OCI-LY7 (cell line): Measurements from ENCODE around the gene MAP4. TPM values are rescaled to one million over a fixed set of nuclear protein-coding genes. Genes with fewer than 3 reads are reported as not detected.
"Not testable (repeated sequence)": the region's sequence is repeated elsewhere in the genome, so short reads cannot be mapped to it uniquely, and the experiment has no call there.

Experiments used
- BruUV-seq: library from RNA; stranded (reverse); fragments of 400-500 nt; replicated peaks from 2 replicates; lab custom pipeline; 2021; lab: Mats Ljungman, UMichigan
- CTCF ChIA-PET: fragments of 300-600 bp; sonication (Branson Sonifier 250); formaldehyde crosslinking; loops from one replicate; lab custom pipeline; 2022; ENCODE audit warnings: antibody characterized with exemption; ENCODE audit not compliant: unreplicated experiment; lab: Charles Lee
- POLR2A ChIA-PET: fragments of 300-600 bp; sonication (Branson Sonifier 250); formaldehyde crosslinking; loops from one replicate; lab custom pipeline; 2022; ENCODE audit warnings: antibody characterized with exemption; lab: Charles Lee
- DNase-seq: peaks from one replicate; pipeline ENCODE4 v3.0.0-alpha.2; 2015; ENCODE audit warnings: low spot score
- H2AFZ ChIP-seq: fragments of 200-600 bp; sonication (generic), shearing (Covaris generic); 2 replicates; pipeline ENCODE4 v1.6.1; 2014; ENCODE audit warnings: mild to moderate bottlenecking, antibody characterized with exemption, low read length, moderate library complexity
- H3K27ac ChIP-seq: fragments of 200-600 bp; sonication (generic); 2 replicates; pipeline ENCODE4 v1.5.1; 2014; ENCODE audit warnings: mixed run types, low read depth, mild to moderate bottlenecking, moderate library complexity, low read length, inconsistent platforms; ENCODE audit not compliant: poor library complexity, severe bottlenecking
- H3K36me3 ChIP-seq: fragments of 200-600 bp; sonication (generic); 2 replicates; pipeline ENCODE4 v1.6.1; 2014; ENCODE audit warnings: mild to moderate bottlenecking, antibody characterized with exemption, low read length, moderate library complexity, mixed read lengths; ENCODE audit not compliant: insufficient read depth
- H3K4me1 ChIP-seq: fragments of 200-600 bp; sonication (generic); 2 replicates; pipeline ENCODE4 v1.5.1; 2014; ENCODE audit warnings: mild to moderate bottlenecking, low read length; ENCODE audit not compliant: insufficient read depth, poor library complexity, severe bottlenecking
- H3K4me2 ChIP-seq: fragments of 200-600 bp; sonication (generic); 2 replicates; pipeline ENCODE4 v1.6.1; 2014; ENCODE audit warnings: mild to moderate bottlenecking, low read length
- H3K4me3 ChIP-seq: fragments of 200-600 bp; sonication (generic); 2 replicates; pipeline ENCODE4 v1.5.1; 2014; ENCODE audit warnings: mild to moderate bottlenecking, low read depth, low read length; ENCODE audit not compliant: poor library complexity, severe bottlenecking
- H3K79me2 ChIP-seq: fragments of 200-600 bp; sonication (generic); 2 replicates; pipeline ENCODE4 v1.6.1; 2016; ENCODE audit warnings: low read depth, mild to moderate bottlenecking, low read length, moderate library complexity, mixed read lengths; ENCODE audit not compliant: insufficient read depth
- H3K9me2 ChIP-seq: fragments of 200-600 bp; sonication (generic); 2 replicates; pipeline ENCODE4 v1.6.1; 2016; ENCODE audit warnings: mild to moderate bottlenecking, low read length, mixed read lengths; ENCODE audit not compliant: insufficient read depth
- H3K9me3 ChIP-seq: fragments of 200-600 bp; sonication (generic); 2 replicates; pipeline ENCODE4 v1.6.1; 2014; ENCODE audit warnings: mild to moderate bottlenecking, mixed run types, low read length, mixed read lengths
- H4K20me1 ChIP-seq: fragments of 200-600 bp; sonication (generic); 2 replicates; pipeline ENCODE4 v1.6.1; 2014; ENCODE audit warnings: mild to moderate bottlenecking, antibody characterized with exemption, low read length, moderate library complexity, mixed read lengths; ENCODE audit not compliant: insufficient read depth
- EZH2phosphoT487 ChIP-seq: fragments of 200-600 bp; sonication (generic); IDR thresholded peaks from 2 replicates; pipeline ENCODE4 v1.6.1; 2018; ENCODE audit warnings: low read depth, borderline replicate concordance, mild to moderate bottlenecking, mixed run types, antibody characterized with exemption, low read length, moderate library complexity, mixed read lengths
- intact Hi-C: fragments of 100-400 bp; cut with micrococcal nuclease; formaldehyde crosslinking; loops from one replicate; pipeline ENCODE4 v1.10.0; 2022; ENCODE audit not compliant: unreplicated experiment
- total RNA-seq, 2 experiments: library from RNA; depleted of rRNA in 1 of 2; stranded (reverse); fragments of >200 nt in 1 of 2; shearing (Covaris generic) in 1 of 2; gene quantifications; 2 replicates each; pipeline ENCODE4 v1.2.3, GENCODE V29; 2014 to 2022
- TF ChIP-seq, protein P1 (sequence below): fragments of 200-600 bp; sonication (generic); conservative IDR thresholded peaks from 2 replicates; pipeline ENCODE4 v1.5.1; 2014; ENCODE audit warnings: mild to moderate bottlenecking, antibody characterized with exemption, low read length, moderate library complexity, mixed read lengths

MAP4 gene
- total RNA-seq, 2 experiments from 2014 or later, result 26.1 to 78.4 TPM

DNA sequence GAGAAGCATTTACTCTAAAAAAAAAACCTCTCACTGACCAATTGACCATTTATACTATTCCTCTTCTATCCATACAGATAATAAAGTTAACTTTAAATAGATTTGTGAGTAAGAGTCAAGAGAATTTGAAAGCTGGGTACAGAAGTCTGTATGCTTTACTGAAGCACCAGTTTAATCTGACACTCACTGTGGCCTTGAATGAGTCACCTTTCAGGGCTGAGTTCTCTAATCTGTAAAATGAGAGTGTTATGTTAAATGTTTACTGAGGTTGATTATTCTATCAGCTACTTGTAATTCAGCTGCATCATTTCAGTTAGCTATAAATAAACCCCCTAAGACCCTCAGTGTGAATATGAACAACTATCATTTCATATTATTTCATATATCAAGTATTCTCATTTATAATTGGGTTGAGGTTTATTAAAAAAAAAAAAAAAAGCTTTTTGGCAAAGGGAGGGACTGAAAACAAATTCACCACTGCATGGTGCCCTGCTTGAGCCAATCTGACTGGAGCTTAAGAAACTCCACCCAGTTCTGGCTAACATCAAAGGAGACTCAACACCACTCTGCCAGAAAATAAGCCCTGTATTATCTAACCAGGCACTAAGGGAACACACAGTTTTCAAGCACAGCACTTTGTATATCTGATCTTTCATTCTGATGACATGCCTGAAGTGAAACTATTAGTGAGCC, 2.8 kb downstream of the MAP4 start:
- Histone ChIP-seq H3K27ac (no peak overlapping the region), H3K4me2 (no peak overlapping the region), H3K79me2 (no peaks in the 10 kb centered on the region)

DNA sequence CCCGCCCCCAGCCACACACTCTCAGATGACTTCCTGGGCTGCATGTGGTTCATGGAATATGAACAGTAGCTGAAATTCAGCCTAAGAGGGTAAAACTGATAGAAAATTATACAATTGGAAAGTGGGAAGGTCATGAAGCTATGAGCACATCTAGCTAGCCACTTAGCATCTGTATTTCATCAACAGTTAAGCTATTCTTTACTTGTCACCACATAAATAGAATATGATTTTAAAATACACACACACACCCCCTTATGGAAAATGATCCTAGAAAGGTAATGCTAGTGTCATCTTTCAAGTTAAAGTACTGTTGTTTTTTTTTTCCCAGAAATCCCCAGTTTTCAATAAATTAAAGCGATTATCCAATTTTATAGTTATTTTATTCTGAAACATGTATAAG, 3.6 kb downstream of the MAP4 start:
- POLR2A ChIA-PET, result interaction anchor here (0.5 to 0.9 kb wide), 4 partner anchors 12 to 430 kb away, joined by 3 to 5 read pairs (median 4); no protein-coding TSS in a partner anchor

More for the DNA sequence above, 2.8 kb downstream of the MAP4 start:
- H3K9me2 ChIP-seq, result no peaks in the 10 kb centered on the region
- no peaks in the 10 kb centered on the region for H4K20me1 ChIP-seq
- CTCF ChIA-PET, result interaction anchor here (0.5 kb wide), 1 partner anchor 188 kb away, joined by 3 read pairs; no protein-coding TSS in a partner anchor
- no peak for TF ChIP-seq EZH2phosphoT487
- TF ChIP-seq, protein P1, sequence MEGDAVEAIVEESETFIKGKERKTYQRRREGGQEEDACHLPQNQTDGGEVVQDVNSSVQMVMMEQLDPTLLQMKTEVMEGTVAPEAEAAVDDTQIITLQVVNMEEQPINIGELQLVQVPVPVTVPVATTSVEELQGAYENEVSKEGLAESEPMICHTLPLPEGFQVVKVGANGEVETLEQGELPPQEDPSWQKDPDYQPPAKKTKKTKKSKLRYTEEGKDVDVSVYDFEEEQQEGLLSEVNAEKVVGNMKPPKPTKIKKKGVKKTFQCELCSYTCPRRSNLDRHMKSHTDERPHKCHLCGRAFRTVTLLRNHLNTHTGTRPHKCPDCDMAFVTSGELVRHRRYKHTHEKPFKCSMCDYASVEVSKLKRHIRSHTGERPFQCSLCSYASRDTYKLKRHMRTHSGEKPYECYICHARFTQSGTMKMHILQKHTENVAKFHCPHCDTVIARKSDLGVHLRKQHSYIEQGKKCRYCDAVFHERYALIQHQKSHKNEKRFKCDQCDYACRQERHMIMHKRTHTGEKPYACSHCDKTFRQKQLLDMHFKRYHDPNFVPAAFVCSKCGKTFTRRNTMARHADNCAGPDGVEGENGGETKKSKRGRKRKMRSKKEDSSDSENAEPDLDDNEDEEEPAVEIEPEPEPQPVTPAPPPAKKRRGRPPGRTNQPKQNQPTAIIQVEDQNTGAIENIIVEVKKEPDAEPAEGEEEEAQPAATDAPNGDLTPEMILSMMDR, result no peak
- intact Hi-C loops, result no loop called here
- H3K4me1 ChIP-seq, result no peaks in the 10 kb centered on the region
- BruUV-seq, result no TSS peak
- POLR2A ChIA-PET, result interaction anchor here (0.5 to 1.7 kb wide), 5 partner anchors 15 to 429 kb away, joined by 3 to 5 read pairs (median 4); no protein-coding TSS in a partner anchor
- H3K9me3 ChIP-seq, result no peaks in the 10 kb centered on the region
- no peak for DNase-seq
- no peak overlapping the region for H3K4me3 ChIP-seq
- no peaks in the 10 kb centered on the region for H3K36me3 ChIP-seq
- no peak overlapping the region for H2AFZ ChIP-seq

DNA sequence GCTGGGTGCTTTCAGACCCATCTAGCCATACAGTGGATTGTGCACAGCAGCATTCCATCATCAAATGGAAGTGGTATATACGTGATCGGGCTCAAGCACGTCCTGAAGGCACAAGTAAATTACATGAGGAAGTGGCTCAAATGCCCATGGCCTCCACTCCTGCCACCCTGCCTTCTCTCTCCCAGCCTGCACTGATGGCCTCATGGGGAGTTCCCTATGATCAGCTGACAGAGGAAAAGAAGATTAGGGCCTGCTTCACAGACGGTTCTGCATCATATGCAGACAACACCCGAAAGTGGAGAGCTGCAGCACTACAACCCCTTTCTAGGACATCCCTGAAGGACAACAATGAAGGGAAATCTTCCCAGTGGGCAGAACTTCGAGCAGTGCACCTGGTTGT, 8.2 kb downstream of the MAP4 start:
- BruUV-seq, H3K27ac ChIP-seq, DNase-seq, H2AFZ ChIP-seq, H3K4me1 ChIP-seq, intact Hi-C loops, H3K9me3 ChIP-seq, H3K9me2 ChIP-seq, H3K36me3 ChIP-seq, H4K20me1 ChIP-seq, H3K79me2 ChIP-seq, H3K4me3 ChIP-seq, CTCF ChIA-PET, H3K4me2 ChIP-seq: not testable (repeated sequence)
- POLR2A ChIA-PET, result interaction anchor here (0.6 kb wide), 1 partner anchor 114 kb away, joined by 13 read pairs; no protein-coding TSS in a partner anchor

More for the DNA sequence above, 3.6 kb downstream of the MAP4 start:
- Histone ChIP-seq H3K9me2 (no peaks in the 10 kb centered on the region), H3K4me2 (no peak overlapping the region), H3K36me3 (no peaks in the 10 kb centered on the region), H4K20me1 (no peaks in the 10 kb centered on the region), H2AFZ (no peak overlapping the region), H3K9me3 (no peaks in the 10 kb centered on the region), H3K27ac (no peak overlapping the region), H3K4me1 (no peaks in the 10 kb centered on the region), H3K4me3 (no peak overlapping the region), H3K79me2 (no peaks in the 10 kb centered on the region)
- no peak for TF ChIP-seq EZH2phosphoT487
- TF ChIP-seq, protein P1, result no peak
- no TSS peak for BruUV-seq
- CTCF ChIA-PET, result no interaction called here
- intact Hi-C loops, result no loop called here
- no peak for DNase-seq

DNA sequence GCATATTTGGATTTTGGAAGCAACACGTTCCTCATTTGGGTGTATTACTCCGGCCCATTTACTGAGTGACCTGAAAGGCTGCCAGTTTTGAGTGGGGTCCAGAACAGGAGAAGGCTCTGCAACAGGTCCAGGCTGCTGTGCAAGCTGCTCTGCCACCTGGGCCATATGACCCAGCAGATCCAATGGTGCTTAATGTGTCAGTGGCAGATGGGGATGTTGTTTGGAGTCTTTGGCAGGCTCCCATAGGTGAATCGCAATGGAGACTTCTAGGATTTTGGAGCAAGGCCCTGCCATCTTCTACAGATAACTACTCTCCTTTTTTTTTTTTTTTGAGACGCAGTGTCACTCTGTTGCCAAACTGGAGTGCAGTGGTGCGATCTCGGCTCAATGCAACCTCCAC, 8.9 kb downstream of the MAP4 start:
- DNase-seq, H3K79me2 ChIP-seq, H3K4me3 ChIP-seq, H3K9me2 ChIP-seq, H3K36me3 ChIP-seq, BruUV-seq, CTCF ChIA-PET, H4K20me1 ChIP-seq, H3K4me1 ChIP-seq, intact Hi-C loops, H3K4me2 ChIP-seq, H2AFZ ChIP-seq, H3K9me3 ChIP-seq, H3K27ac ChIP-seq: not testable (repeated sequence)
- POLR2A ChIA-PET, result interaction anchor here (0.6 kb wide), 2 partner anchors 115 to 509 kb away, joined by 3 to 13 read pairs; no protein-coding TSS in a partner anchor

DNA sequence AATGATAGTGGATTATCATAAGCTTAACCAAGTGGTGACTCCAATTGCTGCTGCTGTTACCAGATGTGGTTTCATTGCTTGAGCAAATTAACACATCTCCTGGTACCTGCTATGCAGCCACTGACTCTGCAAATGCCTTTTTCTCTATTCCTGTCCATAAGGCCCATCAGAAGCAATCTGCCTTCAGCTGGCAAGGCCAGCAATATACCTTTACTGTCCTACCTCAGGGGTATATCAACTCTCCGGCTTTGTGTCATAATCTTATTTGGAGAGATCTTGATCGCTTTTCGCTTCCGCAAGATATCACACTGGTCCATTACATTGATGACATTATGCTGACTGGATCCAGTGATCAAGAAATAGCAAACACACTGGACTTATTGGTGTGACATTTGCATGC, 9.4 kb downstream of the MAP4 start:
- H3K4me1 ChIP-seq, H3K9me3 ChIP-seq, CTCF ChIA-PET, H3K9me2 ChIP-seq, intact Hi-C loops, POLR2A ChIA-PET, H3K79me2 ChIP-seq, H3K36me3 ChIP-seq, H3K4me2 ChIP-seq, DNase-seq, H3K27ac ChIP-seq, BruUV-seq, H2AFZ ChIP-seq, H4K20me1 ChIP-seq, H3K4me3 ChIP-seq: not testable (repeated sequence)
